ENCODE results near the gene NCOA7.

Gene NCOA7

DNA sequence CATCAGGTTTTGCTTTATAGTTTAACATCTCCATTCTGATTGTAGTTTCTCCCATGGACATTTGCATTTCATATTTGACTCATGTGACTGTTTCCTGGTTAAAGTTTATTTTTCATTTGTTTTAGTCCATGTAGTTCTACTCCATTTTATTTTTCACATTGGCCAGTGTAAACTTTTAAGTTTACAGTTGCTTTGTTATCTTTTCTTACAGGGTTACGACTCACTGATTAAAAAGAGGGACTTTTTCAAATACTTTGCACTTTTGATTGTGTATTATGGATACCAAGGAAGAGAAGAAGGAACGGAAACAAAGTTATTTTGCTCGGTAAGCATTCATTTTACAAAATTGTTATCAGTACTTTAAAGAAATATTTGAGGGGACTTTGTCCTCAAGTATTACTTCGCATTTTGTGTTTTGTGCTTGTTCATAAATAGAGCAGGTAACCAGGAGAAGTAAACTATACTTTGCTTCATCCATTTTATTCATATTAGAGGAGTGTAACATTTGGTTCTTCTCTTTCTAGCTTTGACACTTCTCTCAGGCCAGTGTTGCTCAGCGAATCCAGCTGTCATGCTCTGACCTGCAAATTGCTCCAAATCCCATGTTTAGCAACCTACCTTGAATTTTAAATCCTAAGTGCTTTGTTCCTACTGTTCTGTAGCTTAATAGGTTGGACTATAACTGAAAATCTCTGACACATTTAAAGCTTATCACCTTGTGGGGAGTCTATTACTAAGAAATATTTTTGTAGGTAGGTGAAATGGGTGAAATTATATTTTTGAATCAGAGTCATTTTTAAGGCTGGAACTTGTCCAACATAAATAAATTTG, 24.5 kb downstream of the NCOA7 start:
- DNase-seq = no peak

DNA sequence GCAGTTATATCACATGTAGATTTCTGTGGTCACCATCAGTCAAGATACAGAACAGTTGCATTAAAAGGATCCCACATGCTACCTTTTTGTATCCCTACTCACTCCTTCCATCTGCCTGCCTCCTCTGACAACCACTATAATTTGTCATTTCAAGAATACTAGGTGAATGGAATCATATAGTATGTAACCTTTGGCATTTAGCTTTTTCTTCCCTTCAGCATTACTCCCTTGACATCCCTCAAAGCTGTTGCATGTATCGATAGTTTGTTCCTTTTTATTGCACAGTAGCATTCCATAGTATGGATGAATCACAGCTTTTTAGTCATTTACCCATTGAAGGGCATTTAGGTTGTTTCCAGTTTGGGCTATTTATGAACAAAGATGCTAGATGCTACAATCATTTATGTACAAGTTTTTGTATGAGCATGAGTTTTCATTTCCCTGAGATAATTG, 26.1 kb downstream of the NCOA7 start:
- no peak for DNase-seq

DNA sequence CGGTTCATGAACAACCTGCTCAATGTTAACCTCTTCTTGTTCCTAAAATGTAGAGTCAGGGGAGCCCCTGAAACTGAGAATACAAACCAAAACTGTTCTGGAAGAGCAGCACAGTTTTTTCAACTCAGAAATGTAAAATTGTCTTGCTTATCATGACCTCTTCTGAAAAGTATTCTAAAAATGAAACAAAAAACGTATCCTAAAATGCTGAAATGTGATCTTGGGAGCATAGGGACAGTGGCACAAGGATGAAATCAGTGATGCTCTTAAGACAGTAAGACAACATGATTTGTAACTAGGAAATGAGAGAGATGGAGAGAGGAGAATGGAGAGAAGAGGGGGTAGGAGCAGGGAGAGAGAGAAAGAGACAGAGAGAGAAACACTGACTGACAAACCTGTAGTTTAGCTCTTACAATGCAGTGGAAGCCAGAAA, 27.5 kb downstream of the NCOA7 start:
- no peak for DNase-seq

DNA sequence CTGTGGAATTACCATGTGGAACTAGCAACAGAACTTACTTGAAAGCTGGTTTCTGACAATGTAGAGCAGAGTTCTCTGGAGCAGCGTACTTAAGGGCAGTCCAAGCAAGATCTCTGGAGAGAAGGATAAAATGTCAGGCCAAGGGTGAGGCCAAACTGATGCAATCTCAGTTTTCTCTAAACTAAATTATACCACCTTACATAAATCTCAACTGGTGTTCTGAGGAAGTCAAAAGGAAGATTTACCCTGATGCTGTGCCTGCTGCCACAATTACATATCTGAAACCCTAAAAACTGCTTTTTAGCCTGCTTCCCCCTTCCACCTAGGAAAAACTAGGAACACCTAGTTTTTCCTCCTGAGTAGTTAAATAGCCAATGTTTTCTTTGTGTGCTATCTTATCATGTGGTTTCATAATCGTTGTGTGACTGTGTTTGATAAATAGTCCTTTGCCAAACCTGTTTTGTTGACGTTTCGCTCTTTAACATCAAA, 28.1 kb downstream of the NCOA7 start:
- DNase-seq = no peak

DNA sequence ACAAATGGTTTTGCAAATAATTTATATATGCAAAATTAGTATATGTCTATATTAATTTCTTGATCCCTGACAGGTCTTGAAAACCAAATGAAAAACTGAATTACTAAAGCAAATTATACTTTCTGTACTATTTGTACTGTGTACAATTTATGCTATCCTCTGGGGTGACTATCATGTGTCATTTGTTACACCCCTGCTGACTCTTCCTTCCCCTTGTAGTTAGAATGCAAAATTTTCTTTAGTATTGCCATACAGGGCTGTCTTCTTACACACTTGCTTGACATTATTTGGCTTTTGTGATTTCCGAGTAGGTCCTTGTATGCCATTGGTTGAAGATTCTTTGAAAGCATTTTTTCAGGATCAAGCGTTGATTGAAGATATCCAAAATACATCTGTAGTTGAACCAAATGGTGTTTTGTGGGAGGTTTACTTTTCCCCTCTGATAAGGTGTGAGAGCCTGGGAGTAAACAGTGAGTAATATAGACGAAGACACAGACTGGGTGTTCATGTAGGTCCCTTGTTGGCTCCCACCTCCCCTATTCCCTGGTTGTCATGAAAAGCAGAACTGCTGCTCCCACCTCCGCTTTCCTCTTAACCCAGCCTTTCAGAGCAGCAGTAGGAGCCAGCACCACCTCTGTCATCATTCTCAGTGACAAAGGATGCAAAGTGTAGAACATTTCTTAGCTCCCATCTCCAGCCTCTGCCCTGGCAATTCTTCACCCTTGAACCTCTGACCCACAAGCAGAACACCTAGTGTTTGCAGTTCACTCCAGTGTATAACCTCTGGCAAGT, 29.0 kb downstream of the NCOA7 start:
- DNase-seq = no peak

DNA sequence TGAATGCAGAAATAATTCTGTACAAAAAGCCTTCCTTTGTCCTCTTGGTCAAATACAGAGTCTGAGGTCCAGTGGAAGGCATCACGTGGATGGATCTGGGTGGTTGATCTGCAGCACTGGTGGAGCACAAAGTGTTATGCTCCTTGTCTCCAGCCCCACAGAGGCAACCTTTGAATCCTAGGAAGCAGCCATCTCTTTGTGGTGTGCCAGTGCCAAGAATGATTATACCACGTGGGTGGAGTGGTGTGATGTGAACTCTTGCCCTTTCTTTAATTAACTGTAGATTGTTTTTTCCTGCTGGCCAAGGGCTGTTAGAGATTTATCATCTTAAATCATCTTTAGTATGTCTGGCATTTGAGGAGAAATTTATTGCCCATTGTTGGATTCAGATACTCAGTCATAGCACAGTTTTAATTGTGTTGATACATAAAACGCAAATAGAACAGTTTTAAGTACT, 31.1 kb downstream of the NCOA7 start:
- no peak for DNase-seq

DNA sequence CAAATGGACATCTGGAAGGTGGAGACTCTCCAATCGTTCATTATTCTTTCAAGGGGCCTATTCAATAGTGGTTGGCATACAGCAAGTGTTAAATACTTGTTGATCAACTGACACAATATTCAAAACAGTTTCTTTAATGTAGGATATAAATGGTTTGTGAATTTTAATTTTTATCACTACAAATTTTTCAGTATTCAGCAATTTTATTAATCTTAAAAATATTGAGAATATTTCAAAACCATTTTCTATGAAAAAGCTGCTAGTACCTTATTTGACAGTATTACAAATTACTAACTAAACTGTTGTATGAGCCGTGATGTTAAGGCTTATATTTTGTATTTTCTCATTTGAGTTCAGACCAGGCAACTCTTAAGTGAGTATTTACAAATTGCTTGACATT, 32.4 kb downstream of the NCOA7 start:
- no peak for DNase-seq

DNA sequence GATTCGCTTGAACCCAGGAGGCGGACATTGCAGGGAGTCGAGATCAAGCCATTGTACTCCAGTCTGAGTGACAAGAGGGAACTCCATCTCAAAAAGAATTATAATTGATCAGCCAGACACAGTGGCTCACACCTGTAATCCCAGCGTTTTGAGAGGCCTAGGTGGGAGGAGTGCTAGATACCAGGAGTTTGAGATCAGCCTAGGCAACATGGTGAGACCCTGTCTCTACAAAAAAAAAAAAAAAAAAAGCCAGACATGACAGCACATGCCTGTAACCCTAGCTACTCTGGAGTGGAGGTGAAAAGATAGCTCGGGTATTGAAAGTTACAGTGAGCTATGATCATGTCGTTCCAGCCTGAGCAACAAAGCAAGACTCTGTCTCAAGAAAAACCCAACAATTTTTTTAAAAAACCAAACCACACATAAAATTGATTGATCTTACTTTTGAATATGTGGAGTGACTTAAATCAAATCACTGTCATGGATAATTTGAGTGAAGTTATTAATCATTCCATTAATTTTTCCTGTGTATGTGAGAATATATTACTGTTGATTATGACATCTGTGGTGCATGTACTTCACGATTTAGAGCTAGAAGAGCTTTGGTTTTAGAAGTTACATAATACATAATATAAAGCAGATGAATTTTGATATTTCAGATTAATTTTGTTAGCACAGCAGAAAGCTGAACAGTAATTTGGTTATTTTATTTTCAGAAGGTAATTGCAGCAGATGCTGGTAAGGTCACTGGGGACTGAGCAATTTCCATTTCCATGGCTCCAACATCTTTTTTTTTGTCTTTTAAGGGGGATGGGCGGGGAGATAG, 34.4 kb downstream of the NCOA7 start:
- no peak for DNase-seq

DNA sequence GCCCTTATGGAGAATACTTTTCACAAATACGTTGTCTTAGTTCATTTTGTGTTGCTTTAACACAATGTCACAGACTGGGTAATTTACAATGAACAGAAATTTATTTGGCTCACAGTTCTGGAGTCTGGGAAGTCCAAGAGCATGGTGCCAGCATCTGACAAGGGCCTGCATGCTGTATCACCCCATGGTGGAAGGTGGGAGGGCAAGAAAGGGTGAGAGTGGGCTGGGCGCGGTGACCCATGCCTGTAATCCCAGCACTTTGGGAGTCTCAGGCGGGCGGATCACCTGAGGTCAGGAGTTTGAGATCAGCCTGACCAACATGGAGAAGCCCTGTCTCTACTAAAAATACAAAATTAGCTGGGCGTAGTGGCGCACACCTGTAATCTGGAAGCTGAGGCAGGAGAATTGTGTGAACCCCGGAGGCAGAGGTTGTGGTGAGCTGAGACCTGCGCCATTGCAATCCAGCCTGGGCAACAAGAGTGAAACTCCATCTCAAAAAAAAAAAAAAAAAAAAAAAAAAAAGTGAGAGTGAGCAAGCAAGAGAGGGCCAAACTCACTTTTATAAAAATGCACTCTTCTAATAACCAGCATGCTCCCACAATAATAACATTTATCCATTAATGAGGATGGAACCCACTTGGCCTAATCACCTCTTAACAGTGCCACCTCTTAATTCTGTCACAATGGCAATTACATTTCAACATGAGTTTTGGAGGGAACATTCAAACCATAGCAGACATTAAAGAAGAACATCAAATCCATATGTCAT, 36.1 kb downstream of the NCOA7 start:
- no peak for DNase-seq

DNA sequence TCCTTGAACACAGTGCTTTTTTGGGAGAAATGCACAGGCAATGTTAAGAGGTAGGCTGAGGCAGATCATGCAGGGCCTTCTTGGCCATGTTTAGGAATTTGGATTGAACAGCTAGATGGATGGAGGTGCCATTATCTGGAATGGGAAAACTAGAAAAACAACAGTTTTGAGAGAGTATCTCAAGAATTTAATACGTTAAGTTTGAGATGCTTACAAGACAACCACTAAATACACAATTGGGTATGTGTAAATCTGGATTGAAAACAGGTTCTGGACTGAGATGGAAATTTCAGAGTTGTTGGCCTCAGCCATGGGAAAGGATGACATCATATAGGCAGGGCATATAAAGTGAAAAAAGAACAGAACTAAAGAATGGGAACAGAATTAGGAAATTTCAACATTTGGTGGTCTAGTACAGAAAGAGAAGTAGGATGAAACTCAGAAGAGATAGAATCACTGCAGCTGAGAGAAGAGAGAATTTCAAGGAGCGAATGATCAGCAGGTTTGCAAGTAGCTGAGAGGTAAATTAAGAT, 37.1 kb downstream of the NCOA7 start:
- DNase-seq = no peak

DNA sequence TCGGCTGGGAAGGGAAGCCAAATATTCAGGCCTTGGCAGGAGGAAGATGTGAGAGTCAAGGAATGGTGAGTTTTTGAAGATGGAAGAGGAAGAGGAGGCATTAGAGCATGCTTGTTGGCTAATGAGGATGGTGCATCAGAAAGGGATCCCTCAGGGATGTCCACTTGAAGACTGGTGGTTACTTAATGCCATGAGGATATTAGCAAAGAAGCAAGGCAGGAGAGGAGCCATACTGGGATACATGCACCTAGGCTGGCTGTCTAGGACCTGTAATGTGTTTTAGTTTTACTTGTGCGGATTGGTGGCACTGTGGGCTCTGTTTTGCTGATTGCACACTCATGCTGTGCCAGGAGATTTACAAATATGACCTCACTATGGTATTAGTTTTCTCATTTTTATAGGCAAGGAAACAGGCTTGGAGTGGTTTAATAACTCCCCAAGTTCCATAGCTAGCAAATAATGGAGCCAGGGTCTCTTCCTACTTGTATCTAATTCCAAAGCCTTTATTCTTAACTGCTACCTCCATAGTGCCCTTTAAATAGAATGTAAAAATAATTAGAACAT, 37.8 kb downstream of the NCOA7 start:
- no peak for DNase-seq

DNA sequence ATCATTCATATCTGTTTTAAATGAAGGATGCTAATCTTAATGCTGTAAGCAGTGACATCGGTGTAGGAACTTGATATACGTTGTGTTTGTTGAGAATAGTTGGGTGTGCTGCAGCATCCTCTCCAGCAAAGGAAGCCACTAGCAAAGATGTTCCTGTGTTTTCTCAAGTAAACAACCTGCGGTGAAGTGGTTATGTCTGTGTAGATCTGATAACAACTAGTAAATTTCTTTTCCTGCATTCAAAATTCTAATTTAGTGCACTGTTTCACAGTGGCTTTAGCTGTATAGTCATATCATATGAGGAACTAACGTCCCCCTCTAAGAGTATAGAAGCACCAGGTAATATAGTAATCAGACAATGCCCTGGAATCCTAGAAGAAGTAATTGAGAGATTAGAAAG, 38.7 kb downstream of the NCOA7 start:
- no peak for DNase-seq

DNA sequence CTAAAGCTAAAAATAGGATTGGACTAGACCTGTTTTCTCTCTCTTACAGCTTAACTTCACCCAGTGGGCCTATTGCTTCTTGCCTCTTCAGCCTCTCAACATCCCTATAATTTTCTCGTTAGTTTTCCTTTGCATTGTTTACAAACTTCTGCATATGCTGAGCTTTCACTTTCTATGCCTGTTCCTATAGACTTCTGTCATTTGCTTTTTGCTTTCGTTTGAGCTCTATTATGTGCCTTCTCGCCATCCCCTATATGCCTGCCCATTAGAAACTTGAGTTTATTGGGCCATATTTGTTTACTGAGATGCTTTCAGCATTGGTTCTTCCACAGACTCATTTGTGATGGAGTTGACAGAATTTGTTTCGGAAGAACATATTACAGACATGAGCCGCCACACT, 40.9 kb downstream of the NCOA7 start:
- DNase-seq = no peak

DNA sequence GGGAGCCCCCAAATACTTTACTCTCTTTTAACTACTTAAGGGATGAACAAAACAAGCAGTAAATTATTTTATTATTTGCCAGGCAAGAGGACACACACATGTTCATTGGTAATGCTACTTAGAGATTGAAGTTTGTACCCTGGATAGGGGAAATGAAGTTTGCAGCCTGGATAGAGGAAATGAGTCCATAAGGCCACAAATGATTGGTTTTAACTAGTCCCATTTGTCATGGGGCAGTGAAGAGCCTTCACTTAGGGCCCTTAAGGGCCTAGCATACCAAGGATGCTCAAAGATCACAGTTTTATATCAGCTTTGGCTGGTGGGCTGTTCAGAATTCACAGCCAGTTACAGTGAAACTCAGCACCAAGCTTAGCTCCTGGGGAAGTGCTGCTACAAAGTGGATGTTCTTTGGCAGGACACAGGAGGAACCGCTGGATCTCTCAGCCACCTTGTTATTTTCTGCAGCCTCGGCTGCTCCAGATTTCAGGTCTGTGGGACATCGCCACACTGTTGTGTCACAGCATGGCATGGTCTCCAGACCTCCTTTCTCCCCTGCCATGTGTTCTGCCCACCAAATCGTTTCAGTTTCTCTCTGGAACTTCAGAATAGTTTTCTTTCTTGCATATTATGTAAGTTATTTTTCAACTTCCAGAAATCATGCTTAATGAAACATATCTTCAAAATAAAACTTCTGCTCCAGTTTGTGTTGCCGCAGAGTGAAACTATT, 41.8 kb downstream of the NCOA7 start:
- no peak for DNase-seq

DNA sequence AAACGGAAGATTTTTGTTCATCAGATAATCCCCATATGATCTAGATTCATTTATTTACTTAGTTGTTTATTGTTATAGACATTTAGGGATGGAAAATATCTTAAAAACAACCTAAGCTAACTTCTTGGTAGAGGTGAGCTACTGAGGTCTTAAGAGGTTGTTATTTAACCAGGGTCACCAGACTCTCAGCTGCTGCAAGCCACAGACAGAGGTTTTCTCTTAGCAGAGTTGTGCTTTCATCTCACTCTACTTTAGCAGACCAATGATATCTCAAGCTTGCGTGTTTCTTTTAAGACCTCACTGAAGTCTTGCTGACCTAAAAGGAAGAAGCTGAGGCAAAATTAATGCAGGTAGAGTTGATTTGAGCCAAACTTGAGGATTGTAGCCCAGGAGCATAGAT, 43.6 kb downstream of the NCOA7 start:
- DNase-seq = no peak

DNA sequence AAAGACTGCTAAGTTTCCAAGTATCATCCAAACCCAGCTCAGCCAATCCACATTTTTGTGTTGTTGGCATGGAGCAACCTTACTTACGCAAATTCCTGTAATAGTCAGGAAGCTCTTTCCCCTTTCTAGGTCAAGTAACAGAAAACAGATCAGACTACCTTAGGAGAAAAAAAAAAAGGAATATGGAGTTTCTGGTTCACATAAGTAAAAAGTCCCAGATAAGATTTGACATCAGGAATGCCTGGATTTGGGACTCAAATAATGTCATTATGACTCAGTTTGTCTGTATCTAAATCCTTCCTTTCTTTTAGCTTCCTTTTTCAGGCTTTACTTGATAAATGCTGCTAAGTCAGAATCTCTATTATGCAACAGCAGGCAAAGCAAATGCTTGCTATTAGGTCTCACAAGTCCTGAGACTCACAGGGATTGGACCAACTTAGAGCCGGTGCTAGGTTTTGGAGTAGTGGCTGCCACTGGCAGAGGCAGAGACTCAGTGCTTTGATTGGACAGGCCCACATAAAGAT, 44.5 kb downstream of the NCOA7 start:
- DNase-seq = no peak

DNA sequence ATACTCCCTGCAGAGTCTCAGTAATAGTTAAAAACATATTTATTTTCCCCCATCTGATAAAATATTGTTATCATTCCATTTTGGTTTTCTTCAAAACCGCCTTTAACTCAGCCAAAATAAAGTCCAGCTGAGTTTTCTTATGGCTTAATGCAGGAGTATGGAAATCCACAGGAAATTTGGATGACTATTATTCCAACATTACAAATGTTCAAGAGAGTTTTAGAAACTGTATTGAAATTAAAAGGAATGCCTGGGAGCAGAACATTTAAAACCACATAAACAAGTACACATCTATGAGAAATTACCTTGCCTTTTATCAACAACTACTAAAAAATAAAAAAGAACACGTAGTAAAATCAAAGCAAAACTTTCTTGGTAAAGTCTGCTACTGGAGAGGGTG, 45.7 kb downstream of the NCOA7 start:
- DNase-seq = no peak

DNA sequence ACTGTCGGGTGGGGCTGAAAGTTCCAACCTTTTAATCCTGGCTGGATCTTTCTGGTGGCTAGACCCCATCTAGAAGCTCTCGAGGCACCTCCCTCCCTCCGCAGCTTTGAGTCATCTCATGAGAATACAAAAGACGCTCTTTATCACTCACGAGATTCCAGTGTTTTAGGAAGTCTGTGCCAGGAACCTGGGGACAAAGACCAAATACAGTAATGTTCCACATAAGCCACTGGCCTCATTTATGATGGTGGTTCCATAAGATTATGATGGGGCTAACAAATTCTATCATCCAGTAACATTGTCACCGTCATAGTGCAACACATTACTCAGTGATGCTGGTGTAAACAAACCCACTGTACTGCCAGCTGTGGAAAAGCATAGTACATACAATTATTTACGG, 48.7 kb downstream of the NCOA7 start:
- DNase-seq = no peak

DNA sequence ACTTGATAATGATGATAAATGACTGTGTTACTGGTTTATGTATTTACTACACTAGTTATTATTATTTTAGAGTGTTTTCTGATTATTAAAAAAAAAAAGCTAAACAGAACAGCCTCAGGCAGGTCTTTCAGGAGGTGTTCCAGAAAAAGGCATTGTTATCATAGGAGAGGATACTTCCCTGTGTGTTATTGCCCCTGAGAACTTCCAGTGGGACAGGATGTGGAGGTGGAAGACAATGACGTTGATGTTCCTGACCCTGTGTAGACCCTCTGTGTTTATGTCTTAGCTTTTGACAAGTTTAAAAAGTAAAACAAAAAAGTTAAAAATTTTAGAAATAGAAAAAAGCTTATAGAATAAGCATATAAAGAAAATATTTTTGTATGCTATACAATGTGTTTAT, 49.1 kb downstream of the NCOA7 start:
- DNase-seq = no peak

DNA sequence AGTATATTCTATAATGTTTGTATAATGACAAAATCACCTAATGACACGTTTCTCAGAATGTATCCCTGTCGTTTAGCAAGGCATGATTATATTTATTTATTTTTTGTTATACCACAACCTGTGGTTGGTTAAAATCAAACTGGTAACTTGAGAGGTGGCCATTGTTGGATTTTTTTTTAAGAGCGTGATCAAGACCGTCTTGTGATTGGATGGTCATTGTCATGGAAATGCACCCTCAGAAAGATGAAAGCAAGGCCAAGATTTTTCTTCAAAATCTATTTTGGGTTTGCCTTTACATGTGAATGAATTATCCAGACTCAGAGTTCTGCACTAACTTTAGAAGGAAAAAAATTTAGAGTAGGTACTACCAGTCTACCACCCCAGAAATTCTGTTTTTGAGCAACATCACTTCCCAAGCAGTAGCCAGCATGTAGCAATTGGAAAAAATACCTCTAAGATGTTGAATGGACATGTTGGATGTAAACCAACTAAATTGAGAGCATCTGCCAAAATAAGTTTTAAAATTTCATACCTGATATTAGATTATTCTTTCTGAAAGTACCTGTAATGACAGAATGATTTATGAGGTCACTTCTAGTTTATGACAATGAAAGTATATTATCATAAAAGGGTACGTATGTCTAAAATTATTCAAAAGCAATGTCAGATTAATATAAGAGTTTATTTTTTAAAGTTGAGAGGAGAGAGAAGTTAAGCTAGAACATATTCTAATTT, 50.8 kb downstream of the NCOA7 start:
- DNase-seq = no peak
